ENCODE data around the gene TSPAN14. TPM values are rescaled to one million over a fixed set of nuclear protein-coding genes. Genes with fewer than 3 reads are reported as not detected.

The TSPAN14 gene
- total RNA-seq, 4 donors from 2014 or later, result 37.1 to 110 (median 66.1) TPM

GRCh38 chr10:80522756-80523363 is 68.8 kb downstream of the TSPAN14 start:
- intact Hi-C loops (cut with DNase I; ENCODE audit: low total_unique reads), result no loop called here
- no peaks in the 10 kb centered on the region for H3K36me3 ChIP-seq
- no peaks in the 10 kb centered on the region for H3K9me3 ChIP-seq
- no peak overlapping the region for H3K4me3 ChIP-seq
- no peak for DNase-seq
- no peaks in the 10 kb centered on the region for H3K27me3 ChIP-seq
- TF ChIP-seq POLR2A (IDR thresholded peaks at IDR 0.05) (no peak), CTCF (IDR thresholded peaks at IDR 0.05) (no peak)
- no peaks in the 10 kb centered on the region for H3K4me1 ChIP-seq
- no peak overlapping the region for H3K27ac ChIP-seq

- DNase-seq, result no peak
- no peak overlapping the region for H3K4me3 ChIP-seq
- TF ChIP-seq POLR2A (IDR thresholded peaks at IDR 0.05) (no peak), CTCF (IDR thresholded peaks at IDR 0.05) (no peak)
- H3K9me3 ChIP-seq, result no peaks in the 10 kb centered on the region
- intact Hi-C loops (cut with DNase I; ENCODE audit: low total_unique reads), result no loop called here
- H3K27ac ChIP-seq, result no peak overlapping the region
- H3K4me1 ChIP-seq, result no peaks in the 10 kb centered on the region
- H3K36me3 ChIP-seq, result no peaks in the 10 kb centered on the region
- no peaks in the 10 kb centered on the region for H3K27me3 ChIP-seq
These were observed 69.7 kb downstream of the TSPAN14 start for GRCh38 chr10:80523773-80524172.

GRCh38 chr10:80524190-80524909 is 70.2 kb downstream of the TSPAN14 start:
- no peak for TF ChIP-seq POLR2A (IDR thresholded peaks at IDR 0.05)
- TF ChIP-seq CTCF (IDR thresholded peaks at IDR 0.05), result no peak
- DNase-seq, result no peak
- no peaks in the 10 kb centered on the region for H3K27me3 ChIP-seq
- no peaks in the 10 kb centered on the region for H3K9me3 ChIP-seq
- no peaks in the 10 kb centered on the region for H3K4me1 ChIP-seq
- intact Hi-C loops (cut with DNase I; ENCODE audit: low total_unique reads), result no loop called here
- H3K36me3 ChIP-seq, result no peaks in the 10 kb centered on the region
- H3K27ac ChIP-seq, result no peak overlapping the region
- H3K4me3 ChIP-seq, result no peak overlapping the region

GRCh38 chr10:80526218-80526617 is 72.1 kb downstream of the TSPAN14 start:
- no peaks in the 10 kb centered on the region for H3K36me3 ChIP-seq
- no peak overlapping the region for H3K4me3 ChIP-seq
- intact Hi-C loops (cut with DNase I; ENCODE audit: low total_unique reads), result no loop called here
- no peaks in the 10 kb centered on the region for H3K4me1 ChIP-seq
- no peaks in the 10 kb centered on the region for H3K9me3 ChIP-seq
- H3K27me3 ChIP-seq, result no peaks in the 10 kb centered on the region
- DNase-seq, result no peak
- no peak for TF ChIP-seq POLR2A (IDR thresholded peaks at IDR 0.05)
- no peak for TF ChIP-seq CTCF (IDR thresholded peaks at IDR 0.05)
- no peak overlapping the region for H3K27ac ChIP-seq

- Histone ChIP-seq H3K4me3 (no peak overlapping the region), H3K36me3 (no peaks in the 10 kb centered on the region), H3K27me3 (no peaks in the 10 kb centered on the region), H3K27ac (no peak overlapping the region), H3K4me1 (no peaks in the 10 kb centered on the region), H3K9me3 (no peaks in the 10 kb centered on the region)
- intact Hi-C loops (cut with DNase I; ENCODE audit: low total_unique reads), result no loop called here
- no peak for DNase-seq
- TF ChIP-seq POLR2A (IDR thresholded peaks at IDR 0.05), result no peak
- TF ChIP-seq CTCF (IDR thresholded peaks at IDR 0.05), result no peak
These were observed 72.6 kb downstream of the TSPAN14 start for GRCh38 chr10:80526742-80527141.
